DND-41 (cell line): ENCODE data around the gene DDX1.

Source experiments
- ATAC-seq: fragments of 200-7000 bp; cut with Tn5 transposase; 3 replicates; pipeline ENCODE4 v1.9.1; 2021; ENCODE audit warnings: low read depth; ENCODE audit not compliant: insufficient read depth
- DNase-seq: peaks from one replicate; pipeline ENCODE4 v3.0.0-alpha.2; 2020
- H2AFZ ChIP-seq: 2 replicates; pipeline ENCODE4 v1.6.0; 2012; ENCODE audit warnings: low read depth, low read length
- H3K27ac ChIP-seq: 2 replicates; pipeline ENCODE4 v1.5.1; 2012; ENCODE audit warnings: low read length, inconsistent platforms
- H3K27me3 ChIP-seq: fragments of 200-600 bp; sonication (generic); 2 replicates; pipeline ENCODE4 v1.6.0; 2012; ENCODE audit warnings: low read length, mild to moderate bottlenecking, inconsistent platforms; ENCODE audit not compliant: insufficient read depth, poor library complexity
- H3K36me3 ChIP-seq: 2 replicates; pipeline ENCODE4 v1.5.1; 2012; ENCODE audit warnings: low read length, inconsistent platforms; ENCODE audit not compliant: insufficient read depth
- H3K4me1 ChIP-seq: 2 replicates; pipeline ENCODE4 v1.5.1; 2012; ENCODE audit warnings: mild to moderate bottlenecking, low read length; ENCODE audit not compliant: insufficient read depth
- H3K4me2 ChIP-seq: 2 replicates; pipeline ENCODE4 v1.6.0; 2012; ENCODE audit warnings: mild to moderate bottlenecking, moderate library complexity, low read length, inconsistent platforms; ENCODE audit not compliant: insufficient read depth
- H3K4me3 ChIP-seq, 2 experiments: fragments of 200-600 bp in 1 of 2; shearing (Covaris generic) in 1 of 2; 2 replicates each; pipeline ENCODE4 v1.5.1; 2012 to 2016; ENCODE audit warnings: inconsistent platforms in 2 of 2, low read length in 2 of 2, mild to moderate bottlenecking in 2 of 2, low read depth in 1 of 2, moderate library complexity in 1 of 2
- H3K79me2 ChIP-seq: 2 replicates; pipeline ENCODE4 v1.6.0; 2012; ENCODE audit warnings: low read length, inconsistent platforms; ENCODE audit not compliant: insufficient read depth
- H3K9ac ChIP-seq: 2 replicates; pipeline ENCODE4 v1.6.0; 2012; ENCODE audit warnings: low read depth, mild to moderate bottlenecking, inconsistent platforms, low read length, moderate library complexity
- H3K9me3 ChIP-seq: 2 replicates; pipeline ENCODE4 v1.5.1; 2012; ENCODE audit warnings: low read length, moderate library complexity, mild to moderate bottlenecking, inconsistent platforms; ENCODE audit not compliant: insufficient read depth, severe bottlenecking
- H4K20me1 ChIP-seq: 2 replicates; pipeline ENCODE4 v1.6.0; 2012; ENCODE audit warnings: low read length; ENCODE audit not compliant: insufficient read depth
- EZH2 ChIP-seq: IDR thresholded peaks from 3 replicates; pipeline ENCODE4 v1.6.1; 2012; ENCODE audit warnings: borderline replicate concordance, low read depth, mild to moderate bottlenecking, moderate library complexity, low read length, inconsistent platforms; ENCODE audit not compliant: severe bottlenecking
- TF ChIP-seq, protein P1 (sequence below): IDR thresholded peaks from 2 replicates; pipeline ENCODE4 v1.5.1; 2012; ENCODE audit warnings: borderline replicate concordance, low read length, moderate library complexity, mild to moderate bottlenecking; ENCODE audit not compliant: poor library complexity, severe bottlenecking; ENCODE audit errors: extremely low read depth

The DDX1 gene

DNA sequence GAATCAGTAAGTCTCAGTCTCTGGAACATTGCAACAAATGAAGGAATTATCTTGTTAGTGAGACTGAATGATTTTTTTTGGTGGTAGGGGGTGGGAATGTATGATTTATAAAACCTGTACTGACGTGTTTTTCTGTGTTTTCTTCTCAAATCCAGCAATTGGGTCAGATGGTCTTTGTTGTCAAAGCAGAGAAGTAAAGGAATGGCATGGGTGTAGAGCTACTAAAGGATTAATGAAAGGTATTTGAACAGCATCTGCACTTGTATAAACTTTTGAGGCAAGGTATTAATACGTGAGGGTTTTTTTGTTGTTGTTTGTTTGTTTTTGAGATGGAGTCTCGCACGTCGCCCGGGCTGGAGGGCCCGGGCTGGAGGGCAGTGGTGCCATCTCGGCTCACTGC lies 10.7 kb downstream of the DDX1 start:
- H3K9ac ChIP-seq, result no peak overlapping the region
- TF ChIP-seq, protein P1, sequence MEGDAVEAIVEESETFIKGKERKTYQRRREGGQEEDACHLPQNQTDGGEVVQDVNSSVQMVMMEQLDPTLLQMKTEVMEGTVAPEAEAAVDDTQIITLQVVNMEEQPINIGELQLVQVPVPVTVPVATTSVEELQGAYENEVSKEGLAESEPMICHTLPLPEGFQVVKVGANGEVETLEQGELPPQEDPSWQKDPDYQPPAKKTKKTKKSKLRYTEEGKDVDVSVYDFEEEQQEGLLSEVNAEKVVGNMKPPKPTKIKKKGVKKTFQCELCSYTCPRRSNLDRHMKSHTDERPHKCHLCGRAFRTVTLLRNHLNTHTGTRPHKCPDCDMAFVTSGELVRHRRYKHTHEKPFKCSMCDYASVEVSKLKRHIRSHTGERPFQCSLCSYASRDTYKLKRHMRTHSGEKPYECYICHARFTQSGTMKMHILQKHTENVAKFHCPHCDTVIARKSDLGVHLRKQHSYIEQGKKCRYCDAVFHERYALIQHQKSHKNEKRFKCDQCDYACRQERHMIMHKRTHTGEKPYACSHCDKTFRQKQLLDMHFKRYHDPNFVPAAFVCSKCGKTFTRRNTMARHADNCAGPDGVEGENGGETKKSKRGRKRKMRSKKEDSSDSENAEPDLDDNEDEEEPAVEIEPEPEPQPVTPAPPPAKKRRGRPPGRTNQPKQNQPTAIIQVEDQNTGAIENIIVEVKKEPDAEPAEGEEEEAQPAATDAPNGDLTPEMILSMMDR, result no peak
- TF ChIP-seq EZH2, result no peak
- DNase-seq, result no peak
- H4K20me1 ChIP-seq, result no peaks in the 10 kb centered on the region; the same call in 1 of the 2 replicates
- H3K4me3 ChIP-seq, result no peak overlapping the region
- H3K9me3 ChIP-seq, result no peaks in the 10 kb centered on the region
- no peaks in the 10 kb centered on the region for H3K27me3 ChIP-seq
- H3K36me3 ChIP-seq, result peaks cover 97% of the 10 kb centered on the region
- no peak overlapping the region for H2AFZ ChIP-seq
- H3K27ac ChIP-seq, result no peak overlapping the region
- no peak for ATAC-seq
- H3K79me2 ChIP-seq, result no peaks in the 10 kb centered on the region
- H3K4me2 ChIP-seq, result no peak overlapping the region
- no peaks in the 10 kb centered on the region for H3K4me1 ChIP-seq

DNA sequence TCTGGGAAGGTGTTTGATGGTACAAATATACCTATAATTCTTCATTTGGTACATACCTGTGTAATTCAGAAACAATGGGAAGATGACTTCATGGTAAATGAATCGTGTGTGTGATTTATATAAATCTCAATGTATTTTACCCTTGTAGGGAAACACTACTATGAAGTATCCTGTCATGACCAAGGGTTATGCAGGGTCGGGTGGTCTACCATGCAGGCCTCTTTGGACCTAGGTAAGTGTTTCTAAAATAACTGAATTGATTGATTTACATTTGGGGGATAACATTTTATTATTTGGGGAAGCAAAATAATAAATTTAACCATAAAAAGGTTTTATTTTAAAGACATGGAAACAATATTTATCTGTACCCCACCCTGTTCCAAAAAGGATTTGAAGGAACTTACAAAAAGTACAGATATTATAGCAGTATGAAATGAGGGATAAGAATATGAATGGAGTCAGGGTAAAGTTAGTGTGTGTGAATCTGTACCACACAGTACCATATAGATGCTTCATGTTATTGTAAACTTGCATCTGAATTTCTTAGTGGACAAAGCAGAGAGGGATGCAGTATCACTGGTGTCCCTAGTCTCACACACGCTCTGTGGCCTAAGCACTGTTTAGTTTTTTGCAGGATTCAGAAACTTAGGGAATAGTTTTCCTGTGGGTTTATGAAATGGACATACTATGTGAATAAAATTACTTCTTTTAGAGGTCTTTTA lies 11.5 kb downstream of the DDX1 start:
- Histone ChIP-seq H3K4me2 (no peak overlapping the region), H3K9ac (no peak overlapping the region), H2AFZ (no peak overlapping the region), H3K36me3 (peaks cover 97% of the 10 kb centered on the region), H3K4me3 (no peak overlapping the region), H4K20me1 (no peaks in the 10 kb centered on the region; the same call in 1 of the 2 replicates), H3K9me3 (no peaks in the 10 kb centered on the region), H3K27me3 (no peaks in the 10 kb centered on the region), H3K27ac (no peak overlapping the region), H3K4me1 (no peaks in the 10 kb centered on the region), H3K79me2 (no peaks in the 10 kb centered on the region)
- TF ChIP-seq EZH2, result no peak
- TF ChIP-seq, protein P1, result no peak
- ATAC-seq (no peak), DNase-seq (no peak)

DNA sequence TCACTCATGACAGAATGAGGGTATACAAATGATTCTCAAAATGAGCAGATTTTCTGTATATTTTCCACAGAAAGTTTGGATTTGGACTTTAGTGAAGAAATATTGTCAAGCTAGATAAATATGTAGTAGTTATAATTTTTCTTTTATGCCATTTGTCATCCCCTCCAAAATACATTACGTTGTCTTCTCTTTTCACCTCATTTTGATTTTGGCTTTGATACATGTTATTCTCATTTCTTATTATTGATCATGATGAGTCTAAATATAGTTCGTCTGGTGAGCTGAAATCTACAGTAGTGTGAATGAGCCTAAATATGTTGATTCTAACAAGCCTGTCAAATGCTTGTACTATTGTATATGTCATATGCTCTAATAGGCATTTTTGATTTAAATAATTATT lies 12.3 kb downstream of the DDX1 start:
- H3K36me3 ChIP-seq, result peaks cover 97% of the 10 kb centered on the region

More for the DNA sequence above, 12.3 kb downstream of the DDX1 start:
- no peaks in the 10 kb centered on the region for H3K79me2 ChIP-seq
- no peaks in the 10 kb centered on the region; the same call in 1 of the 2 replicates for H4K20me1 ChIP-seq
- H3K4me2 ChIP-seq, result no peak overlapping the region
- TF ChIP-seq EZH2, result no peak
- TF ChIP-seq, protein P1, result no peak
- DNase-seq (no peak), ATAC-seq (no peak)
- no peak overlapping the region for H3K4me3 ChIP-seq
- H2AFZ ChIP-seq, result no peak overlapping the region
- H3K27me3 ChIP-seq, result no peaks in the 10 kb centered on the region
- no peak overlapping the region for H3K27ac ChIP-seq
- no peaks in the 10 kb centered on the region for H3K4me1 ChIP-seq
- no peak overlapping the region for H3K9ac ChIP-seq
- no peaks in the 10 kb centered on the region for H3K9me3 ChIP-seq
